Ishikawa (cell line): ENCODE results near the gene POP4.

Experiments
- CEBPB ChIP-seq: IDR thresholded peaks from 2 replicates; pipeline ENCODE4 v1.6.1; 2012
- CREB1 ChIP-seq: IDR thresholded peaks from 2 replicates; pipeline ENCODE4 v1.6.1; 2012; ENCODE audit warnings: low read depth
- EGR1 ChIP-seq: IDR thresholded peaks from 2 replicates; pipeline ENCODE4 v1.6.1; 2012
- EP300 ChIP-seq: IDR thresholded peaks from 2 replicates; pipeline ENCODE4 v1.6.1; 2012; ENCODE audit warnings: borderline replicate concordance
- FOXM1 ChIP-seq: IDR thresholded peaks from 2 replicates; pipeline ENCODE4 v1.6.1; 2012; ENCODE audit warnings: low read depth, borderline replicate concordance
- NFIC ChIP-seq: IDR thresholded peaks from 2 replicates; pipeline ENCODE4 v1.6.1; 2012
- RAD21 ChIP-seq: IDR thresholded peaks from 2 replicates; pipeline ENCODE4 v1.6.1; 2012; ENCODE audit warnings: low read depth
- TAF1 ChIP-seq: IDR thresholded peaks from 2 replicates; pipeline ENCODE4 v1.6.1; 2012; ENCODE audit warnings: low read depth, mild to moderate bottlenecking
- TCF12 ChIP-seq: IDR thresholded peaks from 2 replicates; pipeline ENCODE4 v1.6.1; 2012; ENCODE audit warnings: low read depth
- TEAD4 ChIP-seq: IDR thresholded peaks from 2 replicates; pipeline ENCODE4 v1.6.1; 2012
- YY1 ChIP-seq: IDR thresholded peaks from 2 replicates; pipeline ENCODE4 v1.6.1; 2012; ENCODE audit warnings: low read depth
- ZBTB7A ChIP-seq: IDR thresholded peaks from 2 replicates; pipeline ENCODE4 v1.6.1; 2012; ENCODE audit warnings: low read depth
- TF ChIP-seq, protein P1 (sequence below): IDR thresholded peaks from 2 replicates; pipeline ENCODE4 v1.6.1; 2012
- TF ChIP-seq, protein P2 (sequence below): IDR thresholded peaks from 2 replicates; pipeline ENCODE4 v1.6.1; 2012; ENCODE audit warnings: low read depth, mild to moderate bottlenecking
- TF ChIP-seq, protein P3 (sequence below): IDR thresholded peaks from 2 replicates; pipeline ENCODE4 v1.6.1; 2012

Gene POP4

DNA sequence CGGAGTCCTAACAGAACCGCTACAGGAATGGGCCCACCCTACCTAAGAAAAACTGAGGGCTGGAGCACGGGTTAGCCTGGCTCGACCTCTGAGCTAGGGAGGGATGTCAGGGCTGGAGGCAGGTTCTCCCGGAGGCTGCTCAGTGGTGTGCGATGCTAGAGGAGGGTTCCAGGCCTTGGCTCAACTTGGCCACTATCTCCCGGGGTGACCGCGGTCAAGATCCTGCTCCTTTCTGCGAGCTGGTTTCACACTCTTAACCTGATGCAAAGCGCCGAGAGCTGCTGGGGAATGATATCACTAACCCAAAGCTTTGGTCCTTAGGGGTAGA is 301 bp downstream of the POP4 start:
- peak; percentile 42; the same call in 1 of the 2 replicates for TF ChIP-seq TAF1
- no peak for TF ChIP-seq TEAD4
- no peak for TF ChIP-seq EP300
- TF ChIP-seq EGR1 = no peak

DNA sequence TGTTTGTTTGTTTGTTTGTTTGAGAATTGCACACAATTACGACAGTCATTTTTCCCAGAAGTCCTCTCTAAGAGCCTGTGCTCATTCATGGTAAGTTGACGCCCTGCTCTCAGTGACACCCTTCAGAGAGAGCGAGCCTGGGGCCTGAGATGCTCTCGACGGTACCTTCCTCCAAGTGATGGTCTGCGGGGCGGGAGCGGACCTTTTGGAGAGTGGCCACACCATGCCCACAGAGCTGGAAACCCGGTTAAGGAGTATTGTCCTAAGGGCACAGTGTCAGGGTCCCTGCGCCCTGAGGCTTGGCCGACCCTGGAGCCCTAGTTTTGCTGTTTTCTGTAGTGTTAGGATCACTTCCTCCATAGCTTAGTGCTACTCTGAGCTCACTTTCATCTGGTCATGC is 3.6 kb downstream of the POP4 start:
- no peak for TF ChIP-seq NFIC
- TF ChIP-seq, protein P1, sequence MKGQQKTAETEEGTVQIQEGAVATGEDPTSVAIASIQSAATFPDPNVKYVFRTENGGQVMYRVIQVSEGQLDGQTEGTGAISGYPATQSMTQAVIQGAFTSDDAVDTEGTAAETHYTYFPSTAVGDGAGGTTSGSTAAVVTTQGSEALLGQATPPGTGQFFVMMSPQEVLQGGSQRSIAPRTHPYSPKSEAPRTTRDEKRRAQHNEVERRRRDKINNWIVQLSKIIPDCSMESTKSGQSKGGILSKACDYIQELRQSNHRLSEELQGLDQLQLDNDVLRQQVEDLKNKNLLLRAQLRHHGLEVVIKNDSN = no peak
- no peak for TF ChIP-seq CREB1
- TF ChIP-seq TEAD4 = no peak
- TF ChIP-seq ZBTB7A = no peak
- no peak for TF ChIP-seq FOXM1
- TF ChIP-seq, protein P2, sequence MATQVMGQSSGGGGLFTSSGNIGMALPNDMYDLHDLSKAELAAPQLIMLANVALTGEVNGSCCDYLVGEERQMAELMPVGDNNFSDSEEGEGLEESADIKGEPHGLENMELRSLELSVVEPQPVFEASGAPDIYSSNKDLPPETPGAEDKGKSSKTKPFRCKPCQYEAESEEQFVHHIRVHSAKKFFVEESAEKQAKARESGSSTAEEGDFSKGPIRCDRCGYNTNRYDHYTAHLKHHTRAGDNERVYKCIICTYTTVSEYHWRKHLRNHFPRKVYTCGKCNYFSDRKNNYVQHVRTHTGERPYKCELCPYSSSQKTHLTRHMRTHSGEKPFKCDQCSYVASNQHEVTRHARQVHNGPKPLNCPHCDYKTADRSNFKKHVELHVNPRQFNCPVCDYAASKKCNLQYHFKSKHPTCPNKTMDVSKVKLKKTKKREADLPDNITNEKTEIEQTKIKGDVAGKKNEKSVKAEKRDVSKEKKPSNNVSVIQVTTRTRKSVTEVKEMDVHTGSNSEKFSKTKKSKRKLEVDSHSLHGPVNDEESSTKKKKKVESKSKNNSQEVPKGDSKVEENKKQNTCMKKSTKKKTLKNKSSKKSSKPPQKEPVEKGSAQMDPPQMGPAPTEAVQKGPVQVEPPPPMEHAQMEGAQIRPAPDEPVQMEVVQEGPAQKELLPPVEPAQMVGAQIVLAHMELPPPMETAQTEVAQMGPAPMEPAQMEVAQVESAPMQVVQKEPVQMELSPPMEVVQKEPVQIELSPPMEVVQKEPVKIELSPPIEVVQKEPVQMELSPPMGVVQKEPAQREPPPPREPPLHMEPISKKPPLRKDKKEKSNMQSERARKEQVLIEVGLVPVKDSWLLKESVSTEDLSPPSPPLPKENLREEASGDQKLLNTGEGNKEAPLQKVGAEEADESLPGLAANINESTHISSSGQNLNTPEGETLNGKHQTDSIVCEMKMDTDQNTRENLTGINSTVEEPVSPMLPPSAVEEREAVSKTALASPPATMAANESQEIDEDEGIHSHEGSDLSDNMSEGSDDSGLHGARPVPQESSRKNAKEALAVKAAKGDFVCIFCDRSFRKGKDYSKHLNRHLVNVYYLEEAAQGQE = no peak
- TF ChIP-seq, protein P3, sequence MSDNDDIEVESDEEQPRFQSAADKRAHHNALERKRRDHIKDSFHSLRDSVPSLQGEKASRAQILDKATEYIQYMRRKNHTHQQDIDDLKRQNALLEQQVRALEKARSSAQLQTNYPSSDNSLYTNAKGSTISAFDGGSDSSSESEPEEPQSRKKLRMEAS = no peak
- no peak for TF ChIP-seq CEBPB
- no peak for TF ChIP-seq EP300
- TF ChIP-seq RAD21 = no peak
- TF ChIP-seq TAF1 = no peak
- no peak for TF ChIP-seq TCF12
- TF ChIP-seq EGR1 = no peak

DNA sequence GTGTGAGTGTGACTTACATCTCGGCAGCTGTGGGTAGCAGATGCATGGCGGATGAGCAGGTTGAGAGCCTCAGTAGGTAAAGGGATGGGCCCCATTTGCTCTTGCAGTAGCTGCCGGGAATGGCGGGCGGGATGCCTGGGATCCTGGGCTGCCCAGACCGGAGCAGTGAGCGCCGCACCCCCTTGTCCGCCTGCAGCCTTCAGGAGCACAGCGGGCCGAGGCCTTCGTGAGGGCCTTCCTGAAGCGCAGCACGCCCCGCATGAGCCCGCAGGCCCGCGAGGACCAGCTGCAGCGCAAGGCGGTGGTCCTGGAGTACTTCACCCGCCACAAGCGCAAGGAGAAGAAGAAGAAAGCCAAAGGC is 4.1 kb downstream of the POP4 start:
- TF ChIP-seq RAD21 = no peak
- TF ChIP-seq CREB1 = no peak
- TF ChIP-seq CEBPB = no peak
- TF ChIP-seq, protein P3 = no peak
- TF ChIP-seq ZBTB7A = no peak
- TF ChIP-seq FOXM1 = no peak
- TF ChIP-seq, protein P2 = no peak
- TF ChIP-seq TAF1 = no peak
- TF ChIP-seq NFIC = no peak
- TF ChIP-seq EGR1 = no peak
- TF ChIP-seq, protein P1 = no peak
- TF ChIP-seq TEAD4 = no peak
- no peak for TF ChIP-seq EP300
- TF ChIP-seq YY1 = no peak
- TF ChIP-seq TCF12 = no peak

DNA sequence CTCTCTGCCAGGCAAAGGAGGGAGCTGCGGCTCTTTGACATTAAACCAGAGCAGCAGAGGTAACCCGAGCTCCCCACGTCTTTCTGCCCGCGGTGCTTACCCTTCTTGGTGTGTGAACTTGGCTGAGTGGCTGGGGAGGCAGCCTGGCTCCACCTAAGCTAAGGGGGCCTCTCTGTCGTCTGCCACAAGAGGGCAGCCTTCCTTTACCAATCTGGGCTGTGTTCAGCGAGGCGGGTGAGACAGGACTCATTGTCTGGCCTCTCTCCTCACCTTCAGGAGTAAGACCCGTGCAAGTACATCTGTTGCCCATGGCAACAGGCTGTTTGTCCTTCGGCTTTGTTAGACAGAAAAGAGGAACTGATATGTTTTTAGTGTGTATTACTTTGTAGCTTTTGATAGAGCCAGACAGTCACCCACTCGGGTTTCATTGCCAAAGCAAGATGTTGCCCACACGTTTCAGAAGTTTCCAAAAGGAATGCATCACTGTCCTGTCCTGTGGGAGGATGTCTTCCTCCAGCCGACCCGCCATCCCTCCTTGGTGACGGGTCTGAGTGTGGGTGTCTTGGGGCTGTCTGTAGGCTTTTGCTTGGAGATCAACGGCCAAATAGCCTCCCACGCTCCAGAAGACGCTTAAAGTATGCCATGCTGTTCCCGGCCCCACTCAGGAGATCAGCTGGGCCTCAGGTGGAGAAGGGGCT is 4.6 kb downstream of the POP4 start:
- TF ChIP-seq ZBTB7A = no peak
- TF ChIP-seq RAD21 = peak; percentile 92

DNA sequence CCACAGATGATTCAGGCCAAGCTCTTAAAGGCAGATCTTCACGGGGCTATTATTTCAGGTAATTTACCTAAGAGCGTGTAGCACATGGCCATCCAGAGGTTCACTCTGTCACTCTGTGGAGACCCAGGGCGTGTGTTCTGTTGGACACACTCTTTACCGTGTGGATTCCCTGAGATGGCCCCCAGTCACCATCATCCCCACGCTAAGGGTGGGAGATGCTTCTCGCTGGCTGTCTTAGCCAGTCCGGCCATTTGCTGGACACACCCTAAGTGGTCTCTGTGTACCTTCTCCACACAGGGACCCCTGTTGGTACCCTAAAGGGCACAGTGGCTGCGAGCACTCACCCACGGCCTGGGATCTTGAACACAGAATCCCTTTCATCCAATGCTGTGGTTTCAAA is 6.0 kb downstream of the POP4 start:
- no peak for TF ChIP-seq CREB1
- TF ChIP-seq, protein P1 = no peak
- no peak for TF ChIP-seq CEBPB
- no peak for TF ChIP-seq TCF12
- TF ChIP-seq EP300 = no peak
- no peak for TF ChIP-seq TEAD4
- TF ChIP-seq RAD21 = no peak
- TF ChIP-seq, protein P2 = no peak
- TF ChIP-seq, protein P3 = no peak
- TF ChIP-seq TAF1 = no peak
- TF ChIP-seq FOXM1 = no peak
- no peak for TF ChIP-seq EGR1
- TF ChIP-seq YY1 = no peak
- TF ChIP-seq NFIC = no peak
- no peak for TF ChIP-seq ZBTB7A
